Right hindlimb (tissue), 1 donor: ENCODE measurements around the gene TREH.
"Not testable (repeated sequence)": the region's sequence is repeated elsewhere in the genome, so short reads cannot be mapped to it uniquely, and the experiment has no call there.

Source experiments
- DNase-seq: peaks from one replicate; pipeline ENCODE4 v3.0.0-alpha.2; 2018

TREH gene

GRCh38 chr11:118627566-118627965, 51.9 kb downstream of the TREH start:
- DNase-seq, result no peak

GRCh38 chr11:118625976-118626375, 53.5 kb downstream of the TREH start:
- DNase-seq, result no peak

GRCh38 chr11:118625036-118625690, 54.3 kb downstream of the TREH start:
- DNase-seq, result no peak

GRCh38 chr11:118623269-118623655, 56.2 kb downstream of the TREH start:
- no peak for DNase-seq

GRCh38 chr11:118622376-118623268, 56.8 kb downstream of the TREH start:
- peak; percentile 75 for DNase-seq

GRCh38 chr11:118621784-118622375, 57.6 kb downstream of the TREH start:
- no peak for DNase-seq

- peak; percentile 96 for DNase-seq
Observed at GRCh38 chr11:118621071-118621783, 58.2 kb downstream of the TREH start.

- no peak for DNase-seq
Observed at GRCh38 chr11:118620529-118621070, 58.9 kb downstream of the TREH start.

- DNase-seq, result peak; percentile 78
Observed at GRCh38 chr11:118619444-118620197, 59.8 kb downstream of the TREH start.

GRCh38 chr11:118618991-118619375, 60.5 kb downstream of the TREH start:
- DNase-seq, result peak; percentile 82

GRCh38 chr11:118618115-118618990, 61.1 kb downstream of the TREH start:
- peak; percentile 70 for DNase-seq

- DNase-seq, result no peak
Observed at GRCh38 chr11:118615976-118616371, 63.5 kb downstream of the TREH start.

- DNase-seq, result no peak
Observed at GRCh38 chr11:118615282-118615975, 64.0 kb downstream of the TREH start.

GRCh38 chr11:118614511-118614910, 64.9 kb downstream of the TREH start:
- DNase-seq, result no peak

- peak; percentile 83 for DNase-seq
Observed at GRCh38 chr11:118612378-118612777, 67.1 kb downstream of the TREH start.

- DNase-seq, result not testable (repeated sequence)
Observed at GRCh38 chr11:118611433-118611795, 68.0 kb downstream of the TREH start.

GRCh38 chr11:118610773-118611432, 68.5 kb downstream of the TREH start:
- peak; percentile 82 for DNase-seq

- no peak for DNase-seq
Observed at GRCh38 chr11:118610225-118610772, 69.2 kb downstream of the TREH start.
